Measurements from ENCODE around the gene SLC2A9.

SLC2A9 gene

GRCh38 chr4:10048941-10049697 lies 27.8 kb upstream of the SLC2A9 start:
- no peak overlapping the region for H2AK5ac ChIP-seq (ENCODE audit: low read length)
- H3K56ac ChIP-seq (ENCODE audit: low read length), result no peak overlapping the region
- H3K79me1 ChIP-seq (ENCODE audit: low read length), result no peaks in the 10 kb centered on the region
- no peak overlapping the region for H2BK15ac ChIP-seq (replicated peaks; ENCODE audit: low read depth)
- no peak overlapping the region for H4K5ac ChIP-seq (ENCODE audit: low read length)
- no peak overlapping the region for H3K4me3 ChIP-seq (ENCODE audit: low read length)
- WGBS (ENCODE audit: extremely low coverage, insufficient coverage, low lambda C conversion rate), result no CpG with 5 or more reads among the region's 4 CpGs
- H3K23ac ChIP-seq (ENCODE audit: low read length), result no peak overlapping the region
- H3K36me3 ChIP-seq (ENCODE audit: control insufficient read depth, insufficient read depth, low read length), result no peaks in the 10 kb centered on the region
- H2BK5ac ChIP-seq (ENCODE audit: low read length), result no peak overlapping the region
- no peak overlapping the region for H3K4me2 ChIP-seq (ENCODE audit: low read length)
- no peaks in the 10 kb centered on the region for H3K79me2 ChIP-seq (ENCODE audit: control insufficient read depth, insufficient read depth, low read length)
- no peak overlapping the region for H2BK120ac ChIP-seq (ENCODE audit: low read depth, low read length)
- H3K27me3 ChIP-seq (ENCODE audit: insufficient read depth, low read length, poor library complexity), result no peaks in the 10 kb centered on the region
- H3K27ac ChIP-seq (ENCODE audit: low read depth, low read length), result no peak overlapping the region
- H3K9ac ChIP-seq (ENCODE audit: low read length), result no peak overlapping the region
- no peak overlapping the region for H4K8ac ChIP-seq (ENCODE audit: low read depth, low read length)
- H3K4ac ChIP-seq (ENCODE audit: low read depth, low read length), result no peak overlapping the region
- no peak overlapping the region for H3K18ac ChIP-seq (ENCODE audit: low read length)
- peaks cover 6% of the 10 kb centered on the region for H3K4me1 ChIP-seq (ENCODE audit: control insufficient read depth, low read depth, low read length)
- peak; percentile 28 for DNase-seq

GRCh38 chr4:10047967-10048366 lies 26.7 kb upstream of the SLC2A9 start:
- no peak overlapping the region for H3K18ac ChIP-seq (ENCODE audit: low read length)
- no peaks in the 10 kb centered on the region for H3K36me3 ChIP-seq (ENCODE audit: control insufficient read depth, insufficient read depth, low read length)
- H3K79me2 ChIP-seq (ENCODE audit: control insufficient read depth, insufficient read depth, low read length), result no peaks in the 10 kb centered on the region
- WGBS (ENCODE audit: extremely low coverage, insufficient coverage, low lambda C conversion rate), result no CpG with 5 or more reads among the region's 5 CpGs
- no peak overlapping the region for H3K4ac ChIP-seq (ENCODE audit: low read depth, low read length)
- H3K9ac ChIP-seq (ENCODE audit: low read length), result no peak overlapping the region
- H4K5ac ChIP-seq (ENCODE audit: low read length), result no peak overlapping the region
- H3K27ac ChIP-seq (ENCODE audit: low read depth, low read length), result no peak overlapping the region
- H3K27me3 ChIP-seq (ENCODE audit: insufficient read depth, low read length, poor library complexity), result no peaks in the 10 kb centered on the region
- no peak overlapping the region for H2BK120ac ChIP-seq (ENCODE audit: low read depth, low read length)
- no peak overlapping the region for H3K23ac ChIP-seq (ENCODE audit: low read length)
- H3K4me2 ChIP-seq (ENCODE audit: low read length), result no peak overlapping the region
- H3K4me3 ChIP-seq (ENCODE audit: low read length), result no peak overlapping the region
- H2BK15ac ChIP-seq (replicated peaks; ENCODE audit: low read depth), result no peak overlapping the region
- no peak overlapping the region for H2AK5ac ChIP-seq (ENCODE audit: low read length)
- DNase-seq, result no peak
- H3K79me1 ChIP-seq (ENCODE audit: low read length), result no peaks in the 10 kb centered on the region
- no peak overlapping the region for H3K56ac ChIP-seq (ENCODE audit: low read length)
- H4K8ac ChIP-seq (ENCODE audit: low read depth, low read length), result no peak overlapping the region
- peaks cover 6% of the 10 kb centered on the region for H3K4me1 ChIP-seq (ENCODE audit: control insufficient read depth, low read depth, low read length)
- H2BK5ac ChIP-seq (ENCODE audit: low read length), result no peak overlapping the region

GRCh38 chr4:10046471-10046870 lies 25.2 kb upstream of the SLC2A9 start:
- H3K27ac ChIP-seq (ENCODE audit: low read depth, low read length), result no peak overlapping the region
- H4K8ac ChIP-seq (ENCODE audit: low read depth, low read length), result no peak overlapping the region
- DNase-seq, result no peak
- no CpG with 5 or more reads among the region's 3 CpGs for WGBS (ENCODE audit: extremely low coverage, insufficient coverage, low lambda C conversion rate)
- H3K23ac ChIP-seq (ENCODE audit: low read length), result no peak overlapping the region
- H3K36me3 ChIP-seq (ENCODE audit: control insufficient read depth, insufficient read depth, low read length), result no peaks in the 10 kb centered on the region
- H2BK120ac ChIP-seq (ENCODE audit: low read depth, low read length), result no peak overlapping the region
- no peak overlapping the region for H3K18ac ChIP-seq (ENCODE audit: low read length)
- H2BK5ac ChIP-seq (ENCODE audit: low read length), result no peak overlapping the region
- no peak overlapping the region for H2AK5ac ChIP-seq (ENCODE audit: low read length)
- H3K27me3 ChIP-seq (ENCODE audit: insufficient read depth, low read length, poor library complexity), result no peaks in the 10 kb centered on the region
- no peaks in the 10 kb centered on the region for H3K79me1 ChIP-seq (ENCODE audit: low read length)
- H3K4me2 ChIP-seq (ENCODE audit: low read length), result no peak overlapping the region
- no peaks in the 10 kb centered on the region for H3K79me2 ChIP-seq (ENCODE audit: control insufficient read depth, insufficient read depth, low read length)
- H3K9ac ChIP-seq (ENCODE audit: low read length), result no peak overlapping the region
- no peak overlapping the region for H4K5ac ChIP-seq (ENCODE audit: low read length)
- H2BK15ac ChIP-seq (replicated peaks; ENCODE audit: low read depth), result no peak overlapping the region
- no peak overlapping the region for H3K56ac ChIP-seq (ENCODE audit: low read length)
- no peak overlapping the region for H3K4me3 ChIP-seq (ENCODE audit: low read length)
- H3K4me1 ChIP-seq (ENCODE audit: control insufficient read depth, low read depth, low read length), result peaks cover 6% of the 10 kb centered on the region
- no peak overlapping the region for H3K4ac ChIP-seq (ENCODE audit: low read depth, low read length)

GRCh38 chr4:10045481-10045880 lies 24.2 kb upstream of the SLC2A9 start:
- H2AK5ac ChIP-seq (ENCODE audit: low read length), result no peak overlapping the region
- H3K36me3 ChIP-seq (ENCODE audit: control insufficient read depth, insufficient read depth, low read length), result no peaks in the 10 kb centered on the region
- H3K79me2 ChIP-seq (ENCODE audit: control insufficient read depth, insufficient read depth, low read length), result no peaks in the 10 kb centered on the region
- no peak overlapping the region for H2BK120ac ChIP-seq (ENCODE audit: low read depth, low read length)
- H3K79me1 ChIP-seq (ENCODE audit: low read length), result no peaks in the 10 kb centered on the region
- no peak for DNase-seq
- no peak overlapping the region for H3K56ac ChIP-seq (ENCODE audit: low read length)
- no CpG with 5 or more reads among the region's 1 CpG for WGBS (ENCODE audit: extremely low coverage, insufficient coverage, low lambda C conversion rate)
- no peak overlapping the region for H3K23ac ChIP-seq (ENCODE audit: low read length)
- no peak overlapping the region for H3K18ac ChIP-seq (ENCODE audit: low read length)
- no peak overlapping the region for H2BK5ac ChIP-seq (ENCODE audit: low read length)
- H3K27me3 ChIP-seq (ENCODE audit: insufficient read depth, low read length, poor library complexity), result no peaks in the 10 kb centered on the region
- H3K9ac ChIP-seq (ENCODE audit: low read length), result no peak overlapping the region
- H4K8ac ChIP-seq (ENCODE audit: low read depth, low read length), result no peak overlapping the region
- H3K4me1 ChIP-seq (ENCODE audit: control insufficient read depth, low read depth, low read length), result peaks cover under 1% of the 10 kb centered on the region
- H4K5ac ChIP-seq (ENCODE audit: low read length), result no peak overlapping the region
- H2BK15ac ChIP-seq (replicated peaks; ENCODE audit: low read depth), result no peak overlapping the region
- H3K27ac ChIP-seq (ENCODE audit: low read depth, low read length), result no peak overlapping the region
- H3K4me2 ChIP-seq (ENCODE audit: low read length), result no peak overlapping the region
- no peak overlapping the region for H3K4ac ChIP-seq (ENCODE audit: low read depth, low read length)
- H3K4me3 ChIP-seq (ENCODE audit: low read length), result no peak overlapping the region

- Histone ChIP-seq H2AK5ac (ENCODE audit: low read length) (no peak overlapping the region), H2BK120ac (ENCODE audit: low read depth, low read length) (no peak overlapping the region), H3K4me2 (ENCODE audit: low read length) (no peak overlapping the region), H2BK15ac (replicated peaks; ENCODE audit: low read depth) (no peak overlapping the region), H3K56ac (ENCODE audit: low read length) (no peak overlapping the region), H3K36me3 (ENCODE audit: control insufficient read depth, insufficient read depth, low read length) (no peaks in the 10 kb centered on the region), H3K23ac (ENCODE audit: low read length) (no peak overlapping the region), H3K18ac (ENCODE audit: low read length) (no peak overlapping the region), H3K9ac (ENCODE audit: low read length) (no peak overlapping the region), H3K4ac (ENCODE audit: low read depth, low read length) (no peak overlapping the region), H3K79me1 (ENCODE audit: low read length) (no peaks in the 10 kb centered on the region), H3K27ac (ENCODE audit: low read depth, low read length) (no peak overlapping the region), H3K27me3 (ENCODE audit: insufficient read depth, low read length, poor library complexity) (no peaks in the 10 kb centered on the region), H3K79me2 (ENCODE audit: control insufficient read depth, insufficient read depth, low read length) (no peaks in the 10 kb centered on the region), H4K8ac (ENCODE audit: low read depth, low read length) (no peak overlapping the region), H3K4me1 (ENCODE audit: control insufficient read depth, low read depth, low read length) (no peaks in the 10 kb centered on the region), H2BK5ac (ENCODE audit: low read length) (no peak overlapping the region), H3K4me3 (ENCODE audit: low read length) (no peak overlapping the region), H4K5ac (ENCODE audit: low read length) (no peak overlapping the region)
- DNase-seq, result no peak
- WGBS (ENCODE audit: extremely low coverage, insufficient coverage, low lambda C conversion rate), result no CpG with 5 or more reads among the region's 6 CpGs
Measured at GRCh38 chr4:10041036-10041435, 19.7 kb upstream of the SLC2A9 start.
